H1 (cell line): ENCODE results near the gene PRICKLE3. TPM values are rescaled to one million over a fixed set of nuclear protein-coding genes. Genes with fewer than 3 reads are reported as not detected.

ENCODE experiments used
- CTCF ChIA-PET: fragments of 300-600 bp; sonication (Branson Sonifier 250); formaldehyde crosslinking; loops from one replicate; lab custom pipeline; 2021; ENCODE audit not compliant: partially characterized antibody; lab: Charles Lee
- POLR2A ChIA-PET: fragments of 300-600 bp; sonication (Branson Sonifier 250); formaldehyde crosslinking; loops from one replicate; lab custom pipeline; 2021; ENCODE audit warnings: inconsistent platforms; ENCODE audit not compliant: partially characterized antibody; lab: Charles Lee
- DNase-seq, 2 experiments: peaks; one replicate each; pipeline versions ENCODE4 v3.0.0 to v3.0.0-alpha.2; 2010 to 2022; ENCODE audit warnings: low spot score in 2 of 2, low read depth in 1 of 2, mixed read lengths in 1 of 2
- FAIRE-seq: peaks from 2 replicates; lab custom pipeline; 2011; peaks lifted over from hg19 to GRCh38; lab: Jason Lieb, UNC
- H2AFZ ChIP-seq: 2 replicates; pipeline ENCODE4 v1.8.1; 2012; ENCODE audit warnings: low read length, inconsistent platforms
- H2AK5ac ChIP-seq: 2 replicates; pipeline ENCODE4 v1.6.1; 2013; ENCODE audit warnings: low read depth, low read length
- H2BK120ac ChIP-seq: replicated peaks from 2 replicates; pipeline ENCODE3; 2013; ENCODE audit warnings: low read depth, low read length, inconsistent platforms
- H2BK12ac ChIP-seq: 2 replicates; pipeline ENCODE4 v1.6.1; 2013; ENCODE audit warnings: low read depth, low read length
- H2BK15ac ChIP-seq: 2 replicates; pipeline ENCODE4 v1.6.1; 2013; ENCODE audit warnings: low read length
- H2BK20ac ChIP-seq: 2 replicates; pipeline ENCODE4 v1.6.1; 2013; ENCODE audit warnings: low read length
- H2BK5ac ChIP-seq: 2 replicates; pipeline ENCODE4 v1.6.1; 2013; ENCODE audit warnings: low read depth, low read length
- H3K14ac ChIP-seq: 2 replicates; pipeline ENCODE4 v1.6.1; 2013; ENCODE audit warnings: inconsistent platforms; ENCODE audit not compliant: insufficient read length
- H3K18ac ChIP-seq: 2 replicates; pipeline ENCODE4 v1.6.1; 2013; ENCODE audit warnings: low read length; ENCODE audit errors: extremely low read depth
- H3K23ac ChIP-seq: 2 replicates; pipeline ENCODE4 v1.6.1; 2013; ENCODE audit warnings: inconsistent platforms; ENCODE audit not compliant: insufficient read length
- H3K23me2 ChIP-seq: 2 replicates; pipeline ENCODE4 v1.6.1; 2013; ENCODE audit warnings: low read depth, low read length
- H3K27ac ChIP-seq: 2 replicates; pipeline ENCODE4 v1.6.1; 2011; ENCODE audit warnings: low read depth, low read length, inconsistent platforms
- H3K27me3 ChIP-seq, 4 experiments: replicated peaks in 1 of 4; 1 replicate in 1 of 4; 2 replicates in 3 of 4; pipeline versions ENCODE4 v1.6.1 to v1.8.1; 2011 to 2013; ENCODE audit warnings: low read length in 3 of 4, mild to moderate bottlenecking in 3 of 4, inconsistent platforms in 2 of 4, mixed read lengths in 2 of 4, moderate library complexity in 1 of 4; ENCODE audit not compliant: control insufficient read depth in 3 of 4, insufficient read depth in 3 of 4; ENCODE audit errors: extremely low read depth in 1 of 4
- H3K36me3 ChIP-seq, 4 experiments: 2 replicates each; pipeline versions ENCODE4 v1.6.1 to v1.8.1; 2011 to 2013; ENCODE audit warnings: mild to moderate bottlenecking in 4 of 4, low read length in 3 of 4, moderate library complexity in 2 of 4, control low read depth in 1 of 4, inconsistent platforms in 1 of 4; ENCODE audit not compliant: insufficient read depth in 4 of 4, control insufficient read depth in 2 of 4
- H3K4ac ChIP-seq: replicated peaks from 2 replicates; pipeline ENCODE3; 2013; ENCODE audit warnings: low read length, low read depth, mixed read lengths, inconsistent platforms; ENCODE audit not compliant: insufficient read length
- H3K4me1 ChIP-seq, 4 experiments: replicated peaks in 1 of 4; 1 replicate in 1 of 4; 2 replicates in 3 of 4; pipeline versions ENCODE4 v1.6.1 to v1.8.1; 2011 to 2013; ENCODE audit warnings: low read length in 3 of 4, inconsistent platforms in 2 of 4, mixed read lengths in 1 of 4; ENCODE audit not compliant: insufficient read depth in 4 of 4, control insufficient read depth in 3 of 4
- H3K4me2 ChIP-seq, 2 experiments: 2 replicates each; pipeline versions ENCODE4 v1.6.1 to v1.8.1; 2011 to 2013; ENCODE audit warnings: low read depth in 2 of 2, low read length in 2 of 2, control low read depth in 1 of 2, inconsistent platforms in 1 of 2, mild to moderate bottlenecking in 1 of 2; ENCODE audit not compliant: insufficient read depth in 1 of 2
- H3K4me3 ChIP-seq, 4 experiments: fragments of 200-600, 300-600 bp in 1 of 4; sonication (generic), shearing (Covaris generic), sonication (Bioruptor Twin) in 1 of 4; 2 replicates each; pipeline versions ENCODE4 v1.5.1 to v1.8.1; 2011 to 2016; ENCODE audit warnings: low read length in 4 of 4, low read depth in 3 of 4, control low read depth in 2 of 4, inconsistent platforms in 2 of 4, mild to moderate bottlenecking in 2 of 4, mixed read lengths in 1 of 4, moderate library complexity in 1 of 4; ENCODE audit not compliant: insufficient read depth in 2 of 4; ENCODE audit errors: extremely low read depth in 1 of 4
- H3K56ac ChIP-seq: replicated peaks from 2 replicates; pipeline ENCODE3; 2013; ENCODE audit warnings: low read depth, mild to moderate bottlenecking, mixed read lengths, low read length, inconsistent platforms; ENCODE audit not compliant: insufficient read length
- H3K79me1 ChIP-seq: 2 replicates; pipeline ENCODE4 v1.6.1; 2013; ENCODE audit warnings: low read depth, low read length, control low read depth
- H3K79me2 ChIP-seq, 2 experiments: 2 replicates each; pipeline versions ENCODE4 v1.6.1 to v1.8.1; 2012 to 2013; ENCODE audit warnings: low read length in 2 of 2, mild to moderate bottlenecking in 2 of 2, inconsistent platforms in 1 of 2; ENCODE audit not compliant: insufficient read depth in 2 of 2, control insufficient read depth in 1 of 2
- H3K9ac ChIP-seq, 4 experiments: replicated peaks in 1 of 4; 1 replicate in 1 of 4; 2 replicates in 3 of 4; pipeline versions ENCODE4 v1.6.1 to v1.8.1; 2011 to 2013; ENCODE audit warnings: low read depth in 3 of 4, low read length in 3 of 4, control low read depth in 2 of 4, mild to moderate bottlenecking in 2 of 4, moderate library complexity in 2 of 4, inconsistent platforms in 1 of 4; ENCODE audit errors: extremely low read depth in 1 of 4
- H3K9me3 ChIP-seq, 2 experiments: 2 replicates each; pipeline versions ENCODE4 v1.6.1 to v1.8.1; 2012 to 2013; ENCODE audit warnings: mild to moderate bottlenecking in 2 of 2, moderate library complexity in 2 of 2, control low read depth in 1 of 2, inconsistent platforms in 1 of 2, low read depth in 1 of 2, low read length in 1 of 2, mixed read lengths in 1 of 2; ENCODE audit not compliant: insufficient read depth in 2 of 2
- H4K20me1 ChIP-seq, 2 experiments: replicated peaks in 1 of 2; 2 replicates each; pipeline versions ENCODE3 to v1.8.1; 2011 to 2013; ENCODE audit warnings: inconsistent platforms in 2 of 2, low read length in 2 of 2, mild to moderate bottlenecking in 1 of 2; ENCODE audit not compliant: insufficient read depth in 2 of 2, control insufficient read depth in 1 of 2
- H4K5ac ChIP-seq: 2 replicates; pipeline ENCODE4 v1.6.1; 2013; ENCODE audit warnings: low read length, low read depth, mixed read lengths, inconsistent platforms; ENCODE audit not compliant: insufficient read length
- H4K8ac ChIP-seq: 2 replicates; pipeline ENCODE4 v1.8.0; 2013; ENCODE audit warnings: mild to moderate bottlenecking, moderate library complexity, low read length, inconsistent platforms; ENCODE audit not compliant: insufficient read depth; ENCODE audit errors: extremely low read depth
- H4K91ac ChIP-seq: replicated peaks from 2 replicates; pipeline ENCODE3; 2013; ENCODE audit warnings: low read length, mixed read lengths, inconsistent platforms; ENCODE audit not compliant: insufficient read length
- KDM4A ChIP-seq: IDR thresholded peaks from one replicate; pipeline ENCODE4 v1.7.1; 2012; ENCODE audit warnings: low read depth, mild to moderate bottlenecking, moderate library complexity, low read length, inconsistent platforms; ENCODE audit not compliant: severe bottlenecking
- SIRT6 ChIP-seq: IDR thresholded peaks from one replicate; pipeline ENCODE4 v1.7.1; 2012; ENCODE audit warnings: low read length, inconsistent platforms
- WGBS, 2 experiments: shearing (Covaris generic) in 1 of 2; methylation state at CpG; one replicate each; pipeline versions ENCODE4 v1.1.6 to v1.1.7; 2013 to 2015; ENCODE audit warnings: low lambda C conversion rate in 2 of 2, mixed read lengths in 2 of 2, inconsistent platforms in 1 of 2, low coverage in 1 of 2, missing lambda C conversion rate in 1 of 2; ENCODE audit not compliant: insufficient replicate concordance in 2 of 2, insufficient coverage in 1 of 2, insufficient read length in 1 of 2; ENCODE audit errors: extremely low coverage in 1 of 2, missing lambda C conversion rate in 1 of 2; 5-methylcytosine and 5-hydroxymethylcytosine counted together
- polyA plus RNA-seq, 7 experiments: library from polyadenylated mRNA; depleted of rRNA in 3 of 7; stranded (reverse) in 5 of 7; unstranded in 2 of 7; fragments of >200 nt in 5 of 7; fragments of 200-250 nt in 2 of 7; gene quantifications; 1 replicate in 5 of 7; 2 replicates in 1 of 7; 4 replicates in 1 of 7; pipeline versions ENCODE4 v1.2.1 to v1.2.3, GENCODE V29; 2011 to 2013; ENCODE audit warnings: missing spikeins in 2 of 7, mixed read lengths in 2 of 7
- total RNA-seq: library from RNA; stranded (reverse); fragmentation: NEBNext Ultra II Directional; extraction: Animal tissue kit (Norgen Biotek cat#: 25700); gene quantifications from 2 replicates; pipeline ENCODE4 v1.2.1, GENCODE V29; 2021

The PRICKLE3 gene
- total and polyA plus RNA-seq, 2 of the 8 experiments (the other 6 are each of a cell fraction or from before 2014, with no cell fraction given), result 9.1 to 10.6 TPM

GRCh38 chrX:49172280-49172780 is 13.8 kb downstream of the PRICKLE3 start:
- Histone ChIP-seq H3K18ac (no peak overlapping the region; the same call in 1 of the 2 replicates), H2BK20ac (no peak overlapping the region), H3K79me1 (no peaks in the 10 kb centered on the region), H2BK5ac (no peak overlapping the region), H2BK15ac (no peak overlapping the region), H3K23me2 (peaks cover 7% of the 10 kb centered on the region; the same call in 1 of the 2 replicates), H3K56ac (no peak overlapping the region), H3K79me2 (no peaks in the 10 kb centered on the region), H3K4me2 (peak overlapping the region; percentile 71 to 82), H3K4me1 (peaks cover 0 to 1% (median under 1%) of the 10 kb centered on the region in 4 experiments; a peak in 3 of 7 replicates), H2AK5ac (no peak overlapping the region), H4K20me1 (peaks cover 0 to 2% of the 10 kb centered on the region in 2 experiments), H3K27me3 (peaks cover 0 to 8% (median 5%) of the 10 kb centered on the region in 4 experiments; a peak in 5 of 7 replicates), H2BK120ac (no peak overlapping the region), H3K4ac (no peak overlapping the region), H3K9me3 (no peaks in the 10 kb centered on the region), H3K4me3 (peak overlapping the region; percentile 42 to 66 (median 46)), H3K27ac (no peak overlapping the region), H4K91ac (no peak overlapping the region), H4K5ac (no peak overlapping the region), H3K14ac (no peak overlapping the region), H3K9ac (0 out of 7 replicates have a peak overlapping the region, but pooled peaks of 1 of the 4 experiments have one; percentile 30), H2AFZ (no peak overlapping the region; the same call in 1 of the 2 replicates), H4K8ac (no peak overlapping the region), H2BK12ac (no peak overlapping the region), H3K23ac (no peak overlapping the region), H3K36me3 (peaks cover 0 to 4% (median 0%) of the 10 kb centered on the region in 4 experiments; a peak in 3 of 8 replicates)
- POLR2A ChIA-PET, result interaction anchor here (0.5 to 0.9 kb wide), 3 partner anchors 10 to 15 kb away, joined by 3 to 4 read pairs (median 3); no protein-coding TSS in a partner anchor
- FAIRE-seq (no peak), DNase-seq (peak in 1 of 2 experiments; percentile 51)
- WGBS, 2 experiments, result 3% methylated on average over 33 of the region's 37 CpGs; no CpG with 5 or more reads in 1 of the 2 experiments
- CTCF ChIA-PET, result interaction anchor here (2.2 kb wide), 1 partner anchor 8 kb away, joined by 7 read pairs; no protein-coding TSS in a partner anchor
- TF ChIP-seq KDM4A, result peak; percentile 14
- TF ChIP-seq SIRT6, result no peak
